HG02852 (cell line): Measurements from ENCODE around the gene FOXN3.

ENCODE experiments used
- ATAC-seq: cut with Tn5 transposase; IDR thresholded peaks from one replicate; pipeline ENCODE4 v1.9.1; 2021; ENCODE audit warnings: mild to moderate bottlenecking, moderate library complexity; ENCODE audit not compliant: unreplicated experiment

FOXN3 gene

DNA sequence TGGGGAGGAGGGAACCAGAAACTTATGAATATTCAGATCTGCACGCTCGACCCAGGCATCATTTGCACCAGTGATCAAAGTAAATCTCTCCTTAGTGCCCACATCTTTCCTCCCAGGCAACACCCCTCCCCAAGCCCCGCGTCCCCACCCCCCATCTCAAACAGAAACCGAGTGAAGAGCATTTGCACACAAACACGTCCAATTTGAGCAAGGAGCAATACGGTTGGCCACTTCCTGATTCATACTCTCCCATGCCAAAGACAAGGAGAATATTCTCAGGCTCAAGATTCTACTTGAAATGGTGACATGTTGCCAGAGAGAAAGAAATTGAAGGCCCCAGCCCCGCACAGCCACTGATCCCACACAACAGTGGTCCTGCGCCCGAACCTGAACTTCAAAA, 7.1 kb downstream of the FOXN3 start:
- no peak for ATAC-seq

DNA sequence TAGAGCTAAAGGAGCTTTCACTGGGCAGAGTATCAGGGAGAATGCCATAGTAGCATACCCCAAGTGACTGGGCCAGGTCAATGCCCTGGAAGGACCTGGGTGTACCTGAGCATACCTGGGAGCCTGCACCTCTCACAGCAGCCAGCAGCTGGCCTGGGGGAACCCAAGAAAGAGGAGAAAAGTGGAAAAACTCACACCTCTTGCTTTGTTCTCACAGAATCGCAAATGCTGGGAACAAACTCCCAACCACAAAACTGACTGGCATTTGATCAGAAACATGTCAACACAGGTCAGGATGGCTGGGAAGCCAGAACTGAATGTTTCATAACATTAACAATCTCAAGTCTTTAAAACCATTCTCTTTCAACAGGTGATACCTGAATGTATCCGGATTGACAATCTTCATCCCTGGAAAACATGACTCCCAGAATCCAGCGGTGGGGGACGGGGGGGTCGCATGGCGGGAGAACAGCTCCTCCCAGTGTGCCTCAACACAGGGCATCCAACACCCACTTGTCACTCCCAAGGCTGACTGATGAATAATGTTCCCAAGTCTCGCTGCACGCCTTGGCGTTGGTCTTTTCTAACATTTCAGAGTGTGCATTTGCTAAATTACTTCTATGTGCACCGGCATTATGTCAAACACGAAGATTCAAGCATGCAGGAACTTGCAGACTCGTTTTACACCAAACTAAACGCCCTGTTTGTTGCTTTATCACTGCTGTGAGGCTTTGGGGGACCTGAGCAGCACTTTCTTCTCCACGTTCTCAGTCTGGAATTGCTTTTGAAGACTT, 7.9 kb downstream of the FOXN3 start:
- ATAC-seq: no peak

DNA sequence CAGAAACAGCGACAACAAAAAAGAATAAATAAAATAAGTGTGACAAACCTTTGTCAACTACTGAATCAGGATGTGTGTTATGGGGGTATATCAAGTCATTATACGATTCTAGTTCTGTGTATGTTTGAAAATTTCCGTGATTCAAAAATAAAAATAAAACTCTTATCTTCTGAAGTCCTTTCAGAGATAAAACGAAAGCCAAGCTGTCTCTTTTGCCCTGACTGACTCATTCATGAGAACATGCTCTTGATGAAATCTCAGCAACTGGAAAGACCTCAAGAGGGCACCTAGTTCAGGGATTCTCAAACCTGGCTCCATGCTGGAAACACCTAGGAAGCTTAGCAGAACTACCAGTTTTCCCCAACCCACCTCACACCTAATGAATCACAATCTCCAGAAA, 9.2 kb downstream of the FOXN3 start:
- ATAC-seq: no peak

DNA sequence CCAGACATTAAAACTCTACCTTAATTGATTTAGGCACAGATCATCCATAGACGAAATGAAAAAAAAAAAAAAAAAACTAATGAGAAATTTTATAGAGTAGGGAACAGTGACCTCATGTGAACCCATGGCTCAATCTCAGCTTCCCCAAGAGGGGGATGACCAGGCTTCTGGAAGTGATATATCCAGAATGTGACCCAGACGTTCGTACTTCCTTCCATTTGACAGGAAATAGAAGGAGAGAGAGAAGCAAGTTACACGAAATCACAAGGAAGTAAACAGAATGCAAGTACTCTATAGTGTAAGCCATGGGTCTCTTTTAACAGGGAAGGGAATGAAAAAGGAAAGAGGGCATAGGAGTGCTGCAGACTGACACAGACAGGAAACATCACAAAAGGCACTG, 10.1 kb downstream of the FOXN3 start:
- no peak for ATAC-seq

DNA sequence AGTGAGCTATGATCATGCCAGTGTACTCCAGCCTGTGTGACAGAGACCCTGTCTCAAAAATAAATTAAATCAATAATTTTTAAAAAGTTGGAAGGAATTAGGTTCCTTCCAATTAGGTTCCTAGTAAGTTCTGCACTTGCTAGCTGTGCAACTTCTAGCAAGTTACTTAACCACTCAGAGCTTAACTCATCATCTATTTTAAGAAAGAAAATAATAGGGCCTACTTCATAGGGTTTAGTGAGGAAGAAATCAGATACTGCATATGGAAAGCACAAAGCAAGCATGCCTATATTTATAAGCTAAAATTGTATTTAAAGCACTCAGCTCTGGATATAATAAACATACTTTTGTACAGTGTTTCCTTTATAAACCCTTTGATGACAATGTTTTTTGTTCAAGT, 10.7 kb downstream of the FOXN3 start:
- ATAC-seq: no peak

DNA sequence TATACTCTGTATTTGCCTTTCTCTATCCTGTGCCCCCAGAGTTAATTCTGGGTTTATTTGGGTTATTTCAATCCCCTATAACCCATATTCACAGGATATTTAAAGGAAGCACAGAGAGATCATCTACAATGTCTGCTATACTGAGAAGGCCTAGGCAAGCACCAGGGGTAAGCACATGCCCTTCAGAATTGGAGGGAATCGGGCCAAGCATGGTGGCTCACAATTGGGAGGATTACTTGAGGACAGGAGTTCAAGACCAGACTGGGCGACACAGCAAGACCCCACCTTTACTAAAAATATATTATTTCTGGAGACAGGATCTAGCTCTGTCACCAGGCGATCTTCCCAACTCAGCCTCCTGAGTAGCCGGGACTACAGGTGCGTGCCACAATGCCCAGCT, 11.3 kb downstream of the FOXN3 start:
- ATAC-seq: no peak

DNA sequence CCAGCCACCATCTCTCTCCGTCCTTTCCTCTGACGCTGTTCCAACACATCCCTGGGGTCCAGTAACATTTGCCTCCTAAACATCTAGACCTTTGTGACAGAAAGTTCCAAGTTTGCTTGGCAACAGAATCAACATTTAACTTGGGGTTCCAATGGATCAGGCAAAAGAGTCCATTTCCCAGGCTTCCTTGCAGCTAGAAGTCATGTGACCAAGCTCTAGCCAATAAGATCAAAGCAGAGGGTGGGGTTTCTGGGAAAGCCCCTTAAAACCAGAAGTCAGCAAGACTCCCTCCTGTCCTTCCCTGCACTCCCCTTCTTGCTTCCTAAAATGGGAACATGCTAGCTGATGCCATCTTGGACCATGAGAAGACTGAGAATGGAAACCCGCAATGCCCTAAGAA, 14.7 kb downstream of the FOXN3 start:
- no peak for ATAC-seq

DNA sequence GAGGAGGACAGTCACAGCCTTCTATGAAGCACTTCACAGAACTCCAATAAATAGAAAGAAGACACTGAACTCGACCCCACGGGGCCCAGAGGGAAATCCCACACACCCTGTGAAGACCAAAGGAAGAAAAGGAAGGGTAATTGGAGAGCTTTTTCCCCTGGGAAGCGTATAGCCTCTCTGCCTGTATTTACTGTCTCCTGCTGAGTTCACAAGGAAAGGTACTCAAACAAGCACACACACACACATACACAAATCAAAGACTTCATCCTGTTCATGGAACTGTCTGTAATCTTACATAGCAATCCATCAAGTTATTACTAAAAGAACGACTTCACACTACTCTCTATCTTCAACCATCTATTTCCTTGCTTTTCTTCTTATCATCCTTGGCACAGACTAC, 15.3 kb downstream of the FOXN3 start:
- ATAC-seq: no peak

DNA sequence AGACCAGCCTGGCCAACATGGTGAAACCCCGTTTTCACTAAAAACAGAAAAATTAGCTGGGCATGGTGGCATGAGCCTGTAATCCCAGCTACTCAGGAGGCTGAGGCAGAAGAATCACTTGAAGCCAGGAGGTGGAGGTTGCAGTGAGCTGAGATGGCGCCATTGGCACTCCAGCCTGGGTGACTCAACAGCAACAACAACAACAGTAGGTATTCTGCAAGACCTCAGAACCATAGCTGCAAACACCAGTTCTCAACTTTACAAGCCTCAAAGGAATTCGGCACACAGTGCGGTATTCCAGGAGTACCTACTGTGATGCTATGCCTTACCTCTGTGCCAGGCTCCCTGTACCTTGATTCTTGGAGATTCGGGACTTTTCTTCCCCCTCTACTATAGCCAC, 15.8 kb downstream of the FOXN3 start:
- ATAC-seq: no peak

DNA sequence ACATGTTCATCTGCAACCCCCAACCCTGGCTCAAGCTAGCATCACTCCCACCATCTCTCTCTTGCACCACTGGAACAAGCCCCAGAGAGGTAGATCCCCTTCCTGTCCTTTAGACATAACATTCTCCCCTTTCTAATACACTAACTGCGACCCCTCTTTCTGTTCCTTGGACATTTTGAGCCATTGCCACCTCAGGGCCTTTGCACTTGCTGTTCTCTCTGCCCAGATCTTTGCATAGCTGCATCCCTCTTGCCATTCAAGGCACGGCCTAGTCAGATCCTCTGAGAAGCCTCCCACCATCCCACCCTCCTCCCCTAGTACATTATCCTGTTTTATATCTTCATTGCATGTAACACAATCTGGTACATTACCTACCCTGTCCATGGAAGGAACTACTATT, 16.5 kb downstream of the FOXN3 start:
- no peak for ATAC-seq

DNA sequence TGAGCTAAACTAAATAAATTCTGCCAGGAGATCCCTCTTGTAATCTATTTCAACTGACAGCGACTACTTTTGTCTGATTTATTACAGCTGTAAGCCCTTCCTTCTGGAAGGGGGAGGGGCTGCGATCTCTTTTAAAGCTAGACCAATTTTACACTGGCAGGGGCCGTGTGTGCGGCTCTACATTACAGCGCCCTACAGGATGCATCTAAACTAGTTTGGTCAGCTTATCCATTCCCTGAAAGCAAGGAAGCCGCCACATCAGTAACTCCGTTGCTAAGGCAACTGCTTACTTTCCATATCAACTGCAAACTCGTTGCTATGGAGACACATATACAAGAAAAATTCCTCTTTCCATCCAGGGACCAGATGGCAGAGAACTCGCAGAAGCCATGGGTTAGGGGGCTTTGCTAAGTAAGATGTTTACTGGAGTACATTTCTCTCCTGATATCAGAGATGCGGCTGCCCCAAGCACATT, 17.4 kb downstream of the FOXN3 start:
- ATAC-seq: no peak

DNA sequence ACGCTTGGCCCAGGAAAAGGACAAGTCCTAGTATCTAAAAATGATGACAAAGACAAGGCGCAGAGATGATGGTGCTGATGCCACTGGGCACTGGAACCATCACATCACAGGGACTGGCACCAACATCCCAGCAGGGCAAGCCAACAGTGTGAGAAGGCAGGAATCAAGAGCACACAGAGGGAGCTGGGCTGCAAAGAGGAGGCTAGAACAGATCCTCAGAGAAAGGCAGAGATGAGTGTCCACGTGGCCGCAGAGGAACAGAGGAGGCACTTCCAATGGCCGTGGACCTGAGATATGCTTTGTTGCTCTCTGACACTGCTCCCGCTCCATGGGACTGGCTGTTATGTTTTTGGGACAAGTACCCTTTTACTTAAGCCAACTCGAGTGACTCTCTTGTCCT, 17.9 kb downstream of the FOXN3 start:
- ATAC-seq: no peak

DNA sequence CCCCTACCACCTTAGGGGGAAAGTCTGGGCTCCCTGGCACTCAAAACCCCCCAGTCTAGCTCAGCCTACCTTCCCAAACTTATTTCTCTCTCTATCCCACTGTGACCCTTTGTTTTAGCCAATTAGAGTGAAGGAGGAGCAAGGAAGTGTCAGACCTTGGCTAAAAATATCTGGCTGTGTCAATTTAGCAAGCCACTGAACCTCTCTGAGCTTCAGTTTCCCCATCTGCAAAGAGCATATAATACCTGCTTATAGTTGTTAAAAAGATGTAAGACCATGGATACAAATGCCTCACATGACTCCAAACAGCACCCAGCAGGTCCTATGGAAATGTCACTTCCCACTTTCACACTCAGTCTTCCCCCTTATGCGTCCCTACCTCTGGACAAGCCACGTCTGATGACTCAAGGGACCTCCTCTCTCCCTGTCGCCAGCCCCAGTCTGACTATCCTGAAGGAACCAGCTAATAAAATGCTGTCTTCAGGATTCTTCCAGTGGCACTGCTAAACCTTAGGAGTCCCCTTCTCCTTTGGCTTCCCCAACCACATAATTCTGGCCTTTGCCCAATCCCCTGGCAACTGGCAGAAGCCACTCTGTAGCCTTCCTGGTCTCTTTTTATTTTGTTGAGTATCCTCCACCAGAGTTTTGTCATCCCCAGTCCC, 19.3 kb downstream of the FOXN3 start:
- ATAC-seq: no peak

DNA sequence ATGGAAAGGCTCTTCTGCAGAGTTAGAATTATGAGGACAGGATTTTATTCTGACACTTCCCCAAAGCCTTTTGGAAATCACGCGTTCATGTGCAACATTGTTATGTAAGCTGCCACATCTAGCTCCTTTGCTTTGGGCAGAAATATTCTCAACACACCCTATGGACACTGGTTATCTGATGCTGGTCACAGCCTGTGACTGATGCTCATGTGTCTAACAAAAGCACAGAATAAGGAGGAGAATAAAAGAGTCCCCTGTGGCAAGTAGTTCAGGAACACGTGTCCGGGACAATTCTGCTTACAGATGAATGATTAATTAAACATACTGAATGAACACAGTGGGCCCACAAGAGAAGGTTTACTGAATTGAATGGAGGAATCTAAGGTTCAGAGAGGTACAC, 22.1 kb downstream of the FOXN3 start:
- no peak for ATAC-seq

DNA sequence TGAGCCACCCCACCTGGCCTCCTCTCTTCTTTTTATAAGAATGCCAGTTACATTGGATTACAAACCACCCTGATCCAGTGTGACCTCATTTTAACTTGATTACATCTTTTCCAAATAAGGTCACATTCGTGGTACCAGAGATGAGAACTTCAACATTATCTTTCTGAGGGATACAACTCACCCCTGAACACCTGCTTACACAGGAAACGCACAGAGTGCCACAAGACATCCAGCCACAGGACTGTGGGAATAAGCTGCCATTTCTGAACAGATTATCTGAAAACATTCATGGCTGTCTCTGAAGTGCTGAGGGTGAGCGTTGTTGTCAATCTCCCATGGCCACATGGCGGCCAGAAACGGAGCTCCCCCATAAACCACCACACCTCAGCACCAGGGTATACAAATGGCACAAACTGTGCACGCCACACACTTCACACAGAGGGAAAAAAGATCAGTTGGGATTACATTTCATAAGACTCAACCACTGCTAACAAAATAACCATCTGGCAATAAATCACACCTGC, 23.7 kb downstream of the FOXN3 start:
- ATAC-seq: no peak

DNA sequence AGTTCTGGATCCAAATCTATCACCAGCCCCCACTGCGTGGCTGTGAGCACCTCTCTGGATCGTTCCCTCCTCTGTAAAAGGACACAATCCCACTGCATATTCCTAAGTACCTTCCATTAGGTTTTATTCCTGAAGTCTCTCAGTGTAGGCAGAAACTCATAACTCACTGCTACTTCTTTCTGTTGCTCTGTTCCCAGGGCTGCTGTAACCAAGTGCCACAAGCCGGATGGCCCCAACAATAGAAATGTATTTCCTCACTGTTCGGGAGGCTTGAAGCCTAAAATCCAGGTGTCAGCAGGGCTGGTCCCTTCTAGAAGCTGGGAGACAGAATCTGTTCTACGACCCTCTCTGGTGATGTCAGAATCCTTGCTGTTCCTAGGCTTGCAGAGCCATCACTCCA, 24.9 kb downstream of the FOXN3 start:
- no peak for ATAC-seq

DNA sequence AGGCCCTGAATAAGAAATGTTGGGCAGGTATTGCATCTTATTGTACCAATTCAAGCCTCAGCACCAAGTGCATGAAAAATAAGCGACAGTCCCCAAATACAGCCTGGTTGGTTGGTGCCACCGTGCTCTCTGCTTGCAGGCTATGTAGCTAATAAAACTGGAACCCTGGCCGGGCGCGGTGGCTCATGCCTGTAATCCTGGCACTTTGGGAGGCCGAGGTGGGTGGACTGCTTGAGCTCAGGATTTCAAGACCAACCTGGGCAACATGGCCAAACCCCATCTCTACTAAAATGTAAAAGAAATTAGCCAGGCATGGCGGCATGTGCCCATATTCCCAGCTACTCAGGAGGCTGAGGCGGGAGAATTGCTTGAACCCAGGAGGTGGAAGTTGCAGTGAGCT, 25.5 kb downstream of the FOXN3 start:
- ATAC-seq: no peak

DNA sequence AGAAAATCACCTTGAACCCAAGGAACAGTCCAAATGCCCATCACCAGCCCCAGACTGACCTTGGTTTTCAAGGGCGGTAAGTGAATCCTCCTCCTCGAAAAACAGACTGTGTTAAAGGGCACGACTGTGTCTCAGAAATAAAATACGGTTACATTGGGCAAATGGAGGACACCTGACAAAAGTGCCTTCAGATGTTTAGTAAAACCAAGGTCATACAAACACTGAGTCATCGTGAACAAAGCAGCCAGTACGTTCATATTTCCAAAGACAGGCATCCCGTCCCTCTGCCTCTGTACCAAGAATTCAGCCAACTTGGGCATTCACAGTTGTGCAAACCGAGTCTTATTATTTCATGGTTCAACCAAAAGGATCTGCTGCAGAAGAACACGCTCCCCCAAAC, 25.9 kb downstream of the FOXN3 start:
- no peak for ATAC-seq

DNA sequence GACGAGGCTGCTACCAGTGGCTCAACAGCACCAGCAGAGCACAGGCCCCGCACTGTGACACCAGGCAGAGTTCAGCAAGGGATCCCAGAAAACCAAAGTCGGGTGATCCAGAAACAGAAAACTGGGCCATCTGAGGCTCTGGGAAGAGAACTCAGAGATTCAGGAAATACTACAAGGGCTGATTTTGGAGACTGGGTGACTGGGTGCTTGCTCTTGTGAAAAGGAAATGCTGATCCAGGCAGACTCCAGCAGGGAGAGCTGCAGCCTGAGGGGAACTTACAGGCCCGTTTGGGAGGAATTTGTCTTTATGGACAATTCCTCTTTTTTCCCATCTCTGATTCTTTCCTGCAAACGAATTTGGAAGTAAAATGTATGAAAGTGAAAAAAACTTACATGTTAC, 28.2 kb downstream of the FOXN3 start:
- no peak for ATAC-seq

DNA sequence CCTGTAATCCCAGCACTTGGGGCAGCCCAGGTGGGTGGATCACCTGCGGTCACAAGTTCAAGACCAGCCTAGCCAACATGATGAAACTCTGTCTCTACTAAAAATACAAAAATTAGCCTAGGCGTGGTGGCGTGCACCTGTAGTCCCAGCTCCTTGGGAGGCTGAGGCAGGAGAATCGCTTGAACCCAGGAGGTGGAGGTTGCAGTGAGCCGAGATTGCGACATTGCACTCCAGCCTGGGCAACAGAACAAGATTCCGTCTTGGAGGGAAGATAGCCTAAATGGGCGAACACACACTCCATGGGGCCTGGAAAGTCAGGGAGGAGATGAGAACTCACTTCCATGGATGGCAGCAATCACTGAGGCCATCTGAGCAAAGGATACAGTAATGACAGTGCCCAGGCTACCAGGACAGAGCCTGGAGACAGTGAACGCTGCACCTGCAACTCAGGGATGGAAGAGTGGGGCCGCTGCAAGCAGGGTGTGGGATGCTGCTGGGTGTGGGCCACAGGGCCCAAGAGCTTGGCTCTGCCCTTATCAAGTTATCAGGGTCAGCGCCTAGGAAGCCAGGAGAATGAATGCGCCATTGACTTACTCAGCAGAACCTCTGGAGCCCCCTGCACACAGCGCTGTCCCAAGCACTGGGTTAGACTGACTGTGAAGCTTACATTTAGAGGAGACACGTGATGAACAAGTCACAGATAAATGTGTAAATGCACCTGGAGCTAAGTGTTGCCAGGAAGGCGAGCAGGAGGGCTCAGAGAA, 28.9 kb downstream of the FOXN3 start:
- ATAC-seq: no peak

DNA sequence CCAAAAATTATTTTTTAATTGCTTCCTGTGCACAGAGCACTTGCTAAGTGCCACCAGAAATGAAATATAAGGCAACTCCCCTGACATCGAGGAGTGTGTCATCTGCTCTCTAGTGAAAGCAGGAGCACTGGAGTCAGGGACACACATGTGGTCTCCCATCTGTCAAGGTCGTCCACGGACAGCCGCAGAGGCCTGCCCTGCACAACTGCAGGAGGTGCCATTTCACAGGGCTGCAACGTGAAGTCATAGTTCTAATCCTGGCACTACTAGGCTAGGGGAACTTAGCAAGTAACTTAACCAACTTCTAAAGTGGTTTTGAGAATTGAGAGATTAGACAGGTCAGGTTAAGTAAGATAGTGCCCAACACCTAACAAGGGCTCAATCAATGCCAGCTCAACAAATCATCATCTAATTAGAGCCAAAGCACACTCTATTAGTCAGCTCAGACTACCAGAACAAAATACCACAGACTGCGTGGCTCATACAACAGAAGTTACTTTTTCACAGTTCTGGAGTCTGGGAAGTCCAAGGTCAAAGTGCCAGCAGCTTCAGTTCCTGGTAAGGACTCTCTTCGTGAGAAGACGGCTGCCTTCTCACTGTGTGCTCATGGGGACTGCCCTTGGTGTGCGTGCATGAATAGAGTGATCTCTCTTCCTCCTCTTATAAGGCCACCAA, 30.7 kb downstream of the FOXN3 start:
- ATAC-seq: no peak
